ENCODE data around the gene CSMD2.

GRCh38 chr1:33784876-33785275 lies 380.2 kb downstream of the CSMD2 start:
- TF ChIP-seq FOXM1 (IDR thresholded peaks at IDR 0.05; ENCODE audit: borderline replicate concordance) (no peak), ELF4 (IDR thresholded peaks at IDR 0.05) (no peak), BHLHE40 (IDR thresholded peaks at IDR 0.05; ENCODE audit: borderline replicate concordance) (no peak), SUZ12 (IDR thresholded peaks at IDR 0.05) (no peak), ZNF384 (IDR thresholded peaks at IDR 0.05) (no peak), PKNOX1 (IDR thresholded peaks at IDR 0.05) (no peak), L3MBTL2 (conservative IDR thresholded peaks at IDR 0.05) (no peak), SP1 (IDR thresholded peaks at IDR 0.05) (no peak), HDGF (IDR thresholded peaks at IDR 0.05; ENCODE audit: borderline replicate concordance) (no peak), TARDBP (IDR thresholded peaks at IDR 0.05) (no peak)

Data from HEK293T (cell line).